ENCODE data around the gene BTN1A1.
"Not testable (repeated sequence)": the region's sequence is repeated elsewhere in the genome, so short reads cannot be mapped to it uniquely, and the experiment has no call there.

The BTN1A1 gene

DNA sequence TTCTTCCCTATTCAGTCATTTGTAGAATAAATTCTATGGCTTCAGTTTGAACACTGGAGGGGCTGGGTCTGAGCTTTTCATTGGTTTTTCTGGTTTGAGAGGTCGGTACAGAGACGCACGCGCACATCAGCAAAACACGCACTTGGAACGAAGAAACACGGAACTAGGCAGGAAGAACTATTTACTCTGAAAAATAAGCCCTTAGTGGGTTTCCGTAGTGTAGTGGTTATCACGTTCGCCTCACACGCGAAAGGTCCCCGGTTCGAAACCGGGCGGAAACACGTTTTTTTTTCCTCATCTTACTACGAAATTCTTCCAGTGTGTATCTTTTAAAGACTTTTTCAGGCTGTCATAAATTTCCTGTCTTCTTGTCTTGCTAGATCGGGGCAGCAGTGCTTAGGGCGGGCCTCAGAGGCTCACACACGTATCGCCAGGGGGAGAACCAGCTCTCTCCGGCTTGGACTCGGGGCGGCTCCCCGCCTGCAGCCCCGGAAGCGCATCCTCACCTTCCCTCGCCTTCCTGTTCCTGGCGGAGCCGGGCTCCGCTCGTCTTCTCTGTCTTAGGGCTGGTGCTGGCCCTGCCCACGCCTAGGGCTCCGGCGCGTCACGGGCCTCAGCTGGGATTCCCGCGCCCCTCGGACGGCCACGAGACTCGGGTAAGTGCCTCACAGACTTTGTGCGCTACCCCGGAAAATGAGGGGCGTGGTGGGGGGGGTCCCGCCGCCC is 37.9 kb downstream of the BTN1A1 start, which contains the start of gene HMGN4:
TSS of gene HMGN4 (plus strand) at position 521 of the 726 bp plus-strand sequence. CDS start 6,841 bp downstream, outside the sequence.
- DNase-seq = peak; percentile 89

DNA sequence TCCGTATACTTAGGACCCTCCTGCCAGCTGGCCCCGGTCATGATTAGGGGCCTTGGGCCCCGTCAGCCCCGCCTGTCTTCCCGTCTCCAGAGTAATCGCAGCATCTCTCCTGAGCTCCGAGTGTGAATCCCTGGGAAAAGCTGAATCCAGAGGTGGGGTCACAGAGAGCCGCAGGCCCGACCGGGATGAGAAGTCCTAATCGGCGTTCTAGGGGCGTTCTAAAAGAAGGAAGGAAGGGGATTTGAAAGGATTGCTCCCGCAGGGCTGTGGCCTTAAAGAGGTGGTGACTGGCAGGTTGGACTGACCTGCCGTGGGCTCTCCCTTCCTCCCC is 38.4 kb downstream of the BTN1A1 start:
- DNase-seq = no peak

DNA sequence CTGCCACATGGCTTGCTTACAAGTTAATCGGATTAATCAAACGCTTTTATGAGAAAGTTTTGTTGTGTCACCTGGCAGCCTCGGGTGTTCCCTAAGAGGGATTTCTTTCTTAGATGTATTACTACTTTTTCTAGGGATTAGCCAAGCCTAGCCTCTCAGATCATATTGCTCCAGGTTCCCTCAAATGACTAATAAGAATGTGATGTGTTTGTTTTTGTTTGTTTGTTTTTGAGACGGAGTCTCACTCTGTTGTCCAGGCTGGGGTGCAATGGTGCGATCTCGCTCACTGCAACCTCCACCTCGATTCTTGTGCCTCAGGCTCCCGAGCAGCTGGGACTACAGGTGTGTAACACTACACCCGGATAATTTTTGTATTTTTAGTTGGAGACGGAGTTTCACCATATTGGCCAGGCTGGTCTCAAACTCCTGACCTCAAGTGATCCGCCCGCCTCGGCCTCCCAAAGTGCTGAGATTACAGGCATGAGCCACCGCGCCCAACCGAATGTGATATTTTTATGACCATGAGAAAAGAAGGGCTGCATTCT is 39.0 kb downstream of the BTN1A1 start:
- no peak for DNase-seq

DNA sequence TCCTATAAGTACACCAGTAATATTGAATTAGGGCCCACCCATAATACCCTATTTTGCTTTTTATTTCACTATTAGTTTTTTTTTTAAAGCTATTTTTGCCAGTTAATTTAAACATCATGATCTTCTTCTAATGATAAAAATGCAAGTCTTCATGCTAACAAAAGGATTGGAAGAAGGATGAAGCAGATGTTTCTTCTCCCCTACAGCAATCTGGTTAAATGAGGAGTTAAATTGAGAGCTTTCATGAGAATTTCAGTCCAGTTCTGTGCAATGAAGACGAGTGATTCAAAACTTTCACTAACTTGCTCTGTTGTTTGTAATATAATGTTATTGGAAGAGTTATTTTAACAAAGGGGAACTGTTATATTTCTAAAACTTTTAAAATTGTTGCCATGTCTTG is 41.5 kb downstream of the BTN1A1 start:
- DNase-seq = no peak

DNA sequence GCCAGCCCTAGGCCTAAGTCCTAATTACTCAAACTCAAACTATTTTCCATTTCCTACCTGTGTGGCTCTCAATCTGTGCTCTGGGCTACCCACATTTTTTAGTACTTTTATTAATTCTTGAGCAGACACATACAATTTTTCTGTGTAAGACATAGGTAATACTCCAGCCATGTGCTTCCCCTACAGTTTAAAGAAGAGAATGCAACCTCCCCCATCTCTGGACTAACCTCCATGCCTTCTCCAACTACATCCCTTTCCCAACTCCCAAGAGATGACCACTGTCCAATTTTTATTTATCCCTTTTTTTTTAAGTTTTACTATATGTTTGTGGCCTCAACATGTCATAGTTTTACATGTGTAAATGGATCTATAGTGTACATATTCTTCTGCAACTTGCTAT is 43.9 kb downstream of the BTN1A1 start:
- DNase-seq = no peak

DNA sequence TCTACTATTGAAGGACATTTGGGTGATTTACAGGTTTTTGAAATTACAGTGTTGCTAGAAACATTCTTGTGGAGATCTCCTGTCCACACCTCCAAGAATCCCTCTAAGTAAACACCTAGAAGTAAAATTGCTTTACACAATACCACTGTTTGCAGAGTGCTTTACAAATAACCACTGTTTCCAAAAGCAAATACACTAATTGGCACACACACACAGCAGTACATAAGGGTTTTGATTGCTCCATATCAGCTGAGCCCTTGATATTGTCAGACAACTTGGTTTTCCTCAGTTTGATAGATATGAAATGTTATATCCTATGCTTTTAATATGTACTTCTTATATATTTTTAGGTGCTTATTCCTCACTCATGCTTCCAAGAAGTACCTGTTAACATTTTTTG is 44.4 kb downstream of the BTN1A1 start:
- no peak for DNase-seq

DNA sequence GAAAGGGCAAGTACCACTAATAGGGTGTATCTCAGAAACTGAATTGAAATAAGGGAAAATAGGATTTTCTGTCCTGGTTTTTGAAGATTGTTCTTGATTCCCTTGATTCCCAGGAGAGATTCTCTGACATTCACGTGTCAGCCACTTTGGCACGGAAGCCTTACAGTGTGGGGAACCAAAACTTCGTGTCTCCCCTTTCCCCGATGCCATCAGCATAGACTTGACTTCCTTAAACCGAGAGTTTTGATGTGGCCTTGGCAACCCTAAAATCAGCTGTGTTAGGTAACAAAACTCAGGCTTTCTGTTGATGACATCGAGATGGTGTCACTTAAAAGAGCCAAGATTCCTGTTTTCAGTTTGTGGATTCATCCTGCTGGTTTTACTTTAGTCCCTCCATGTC is 45.5 kb downstream of the BTN1A1 start:
- DNase-seq = no peak

DNA sequence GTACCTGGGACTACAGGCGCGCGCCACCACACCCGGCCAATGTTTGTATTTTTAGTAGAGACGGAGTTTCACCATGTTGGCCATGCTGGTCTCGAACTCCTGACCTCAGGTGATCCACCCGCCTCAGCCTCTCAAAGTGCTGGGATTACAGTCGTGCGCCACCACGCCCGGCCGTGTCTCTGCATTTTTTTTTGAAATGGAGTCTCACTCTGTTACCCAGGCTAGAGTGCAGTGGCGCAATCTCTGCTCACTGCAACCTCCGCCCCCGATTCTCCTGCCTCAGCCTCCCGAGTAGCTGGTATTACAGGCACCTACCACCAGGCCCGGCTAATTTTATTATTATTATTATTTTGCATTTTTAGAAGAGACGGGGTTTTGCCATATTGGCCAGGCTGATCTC is 47.3 kb downstream of the BTN1A1 start:
- not testable (repeated sequence) for DNase-seq

DNA sequence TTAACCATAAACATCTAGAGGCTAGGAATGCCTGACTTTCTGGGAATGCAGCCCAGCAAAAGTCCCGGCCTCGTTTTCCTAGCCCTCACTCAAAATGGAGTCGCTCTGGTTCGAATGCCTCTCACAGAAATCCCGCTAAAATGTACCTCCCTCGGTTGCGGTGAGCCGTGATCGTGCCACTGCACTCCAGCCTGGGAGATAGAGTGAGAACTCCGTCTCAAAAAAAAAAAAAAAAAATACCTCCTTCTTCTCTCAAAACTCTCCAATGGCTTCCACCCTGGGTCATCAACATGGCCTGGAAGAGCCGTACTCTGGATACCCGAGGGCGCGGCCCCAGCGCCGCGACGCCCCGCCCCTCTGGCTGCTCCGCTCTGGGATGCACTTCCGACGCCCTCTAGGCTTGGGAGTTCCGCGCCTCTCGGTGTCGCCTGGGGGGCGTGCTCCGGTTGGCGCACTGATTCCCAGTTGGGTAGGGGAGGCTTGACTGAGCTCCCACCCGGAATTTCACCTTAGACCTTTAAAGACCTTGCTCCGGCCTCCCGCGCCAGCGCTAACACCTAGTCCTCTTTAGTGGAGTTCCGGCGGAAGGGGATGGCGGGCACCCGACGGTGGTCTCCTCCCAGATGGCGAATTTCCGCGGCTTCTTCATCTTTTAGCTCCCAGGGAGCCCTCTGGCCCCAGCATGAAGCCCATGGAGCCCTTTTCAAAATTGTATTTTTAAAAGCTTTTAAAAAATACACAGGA is 50.3 kb downstream of the BTN1A1 start:
- DNase-seq = peak; percentile 72

DNA sequence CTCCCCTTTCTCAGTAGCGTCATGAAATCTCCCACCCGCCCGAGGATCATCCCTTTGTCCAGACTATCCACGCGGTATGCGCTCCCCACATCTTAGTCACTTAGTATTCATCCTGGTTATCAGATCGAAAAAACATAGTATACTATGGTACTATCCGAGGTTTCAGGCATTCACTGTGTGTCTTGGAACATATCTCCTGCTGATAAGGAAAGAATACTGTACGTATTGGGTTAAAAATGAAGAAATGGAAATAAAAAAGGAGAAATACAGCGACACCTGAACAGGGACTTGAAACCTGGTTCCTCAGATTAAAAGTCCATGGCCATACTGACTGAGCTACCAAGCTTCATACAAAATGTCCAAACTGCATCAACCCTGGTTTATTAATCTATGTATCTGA is 52.1 kb downstream of the BTN1A1 start:
- DNase-seq = no peak

DNA sequence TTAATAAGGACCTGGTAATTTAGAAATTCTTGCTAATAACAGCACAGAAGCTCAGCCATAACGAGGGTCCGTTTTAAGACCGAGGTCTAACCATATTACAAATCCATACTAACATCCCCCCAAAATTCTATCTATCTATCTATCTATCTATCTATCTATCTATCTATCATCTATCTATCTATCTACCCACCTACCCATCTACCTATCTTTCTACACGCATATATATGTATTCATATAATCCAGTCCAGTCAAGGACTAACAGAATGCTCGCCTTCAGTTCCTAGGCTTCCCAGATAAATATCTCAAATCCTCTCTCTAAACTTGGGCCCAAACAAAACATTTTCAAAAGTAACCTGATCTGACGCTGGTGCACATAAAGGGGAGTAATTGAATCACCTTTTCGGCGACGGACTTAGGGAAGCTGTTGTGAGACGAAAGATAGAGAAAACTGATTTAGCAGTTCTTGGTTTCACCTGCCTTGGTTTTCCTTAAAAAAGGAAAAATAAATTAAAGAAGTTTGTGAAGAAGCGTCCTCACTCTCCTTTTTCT is 52.6 kb downstream of the BTN1A1 start:
- DNase-seq = no peak

DNA sequence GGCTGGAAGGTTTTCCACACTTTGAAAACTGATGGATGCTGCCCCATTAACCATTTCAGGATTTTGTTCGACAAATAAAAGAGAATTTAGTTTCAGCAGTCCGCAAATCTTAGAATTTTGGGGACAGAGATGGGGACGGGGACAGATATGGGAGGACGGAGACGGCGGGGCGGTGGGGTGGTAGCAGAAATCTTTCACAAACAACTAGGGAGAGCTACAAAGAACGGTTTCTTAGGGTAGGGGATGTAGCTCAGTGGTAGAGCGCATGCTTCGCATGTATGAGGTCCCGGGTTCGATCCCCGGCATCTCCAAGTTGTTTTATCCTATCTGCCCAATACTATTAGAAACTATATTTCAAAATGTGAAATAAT is 53.1 kb downstream of the BTN1A1 start:
- peak; percentile 88 for DNase-seq

DNA sequence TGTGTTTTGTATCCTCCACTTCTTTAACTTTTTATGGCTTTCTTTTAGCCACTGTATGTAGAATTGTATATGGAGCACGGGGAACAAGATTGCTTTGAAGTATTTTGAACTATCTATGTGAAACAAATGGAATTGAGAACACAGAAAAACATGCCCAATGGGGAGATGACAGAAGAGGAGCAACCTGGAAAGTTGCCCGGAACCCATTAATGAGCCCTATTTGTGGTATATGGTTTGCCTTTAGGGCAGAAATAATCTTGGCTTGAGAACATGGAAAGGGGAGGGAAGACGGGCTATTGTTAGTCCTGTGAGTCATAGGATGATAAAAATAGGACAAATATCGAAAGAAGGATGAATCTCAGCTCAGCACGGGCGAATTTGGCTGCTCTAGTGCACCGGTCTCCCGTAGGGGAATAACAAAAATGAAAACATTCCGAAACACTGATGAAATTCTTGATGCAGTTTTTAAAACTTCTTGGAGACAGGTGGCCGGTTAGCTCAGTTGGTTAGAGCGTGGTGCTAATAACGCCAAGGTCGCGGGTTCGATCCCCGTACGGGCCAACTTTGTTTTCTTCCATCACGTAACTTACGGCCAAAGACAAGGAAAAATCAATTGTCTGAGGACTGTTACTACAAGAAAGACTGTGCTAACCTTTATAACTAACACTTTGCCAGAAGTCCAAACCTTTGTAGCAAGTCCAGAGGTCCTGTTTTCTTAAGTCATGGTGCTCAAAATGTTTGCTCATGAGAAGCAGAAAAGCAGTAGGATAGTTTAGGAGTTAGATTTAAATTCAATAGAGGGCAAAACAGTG is 53.7 kb downstream of the BTN1A1 start:
- DNase-seq = peak; percentile 88

DNA sequence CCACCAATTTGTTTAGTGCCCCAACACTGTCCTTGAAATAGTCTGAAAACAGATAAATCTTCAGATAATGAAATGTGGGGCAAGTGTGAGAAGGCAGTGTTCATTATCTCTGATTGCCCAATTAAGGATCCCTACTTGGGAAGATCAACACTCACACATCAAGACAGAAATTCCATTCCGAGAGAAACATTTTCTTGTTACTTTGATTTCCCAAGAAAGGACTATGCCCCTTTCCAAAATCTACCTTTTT is 54.3 kb downstream of the BTN1A1 start:
- no peak for DNase-seq

DNA sequence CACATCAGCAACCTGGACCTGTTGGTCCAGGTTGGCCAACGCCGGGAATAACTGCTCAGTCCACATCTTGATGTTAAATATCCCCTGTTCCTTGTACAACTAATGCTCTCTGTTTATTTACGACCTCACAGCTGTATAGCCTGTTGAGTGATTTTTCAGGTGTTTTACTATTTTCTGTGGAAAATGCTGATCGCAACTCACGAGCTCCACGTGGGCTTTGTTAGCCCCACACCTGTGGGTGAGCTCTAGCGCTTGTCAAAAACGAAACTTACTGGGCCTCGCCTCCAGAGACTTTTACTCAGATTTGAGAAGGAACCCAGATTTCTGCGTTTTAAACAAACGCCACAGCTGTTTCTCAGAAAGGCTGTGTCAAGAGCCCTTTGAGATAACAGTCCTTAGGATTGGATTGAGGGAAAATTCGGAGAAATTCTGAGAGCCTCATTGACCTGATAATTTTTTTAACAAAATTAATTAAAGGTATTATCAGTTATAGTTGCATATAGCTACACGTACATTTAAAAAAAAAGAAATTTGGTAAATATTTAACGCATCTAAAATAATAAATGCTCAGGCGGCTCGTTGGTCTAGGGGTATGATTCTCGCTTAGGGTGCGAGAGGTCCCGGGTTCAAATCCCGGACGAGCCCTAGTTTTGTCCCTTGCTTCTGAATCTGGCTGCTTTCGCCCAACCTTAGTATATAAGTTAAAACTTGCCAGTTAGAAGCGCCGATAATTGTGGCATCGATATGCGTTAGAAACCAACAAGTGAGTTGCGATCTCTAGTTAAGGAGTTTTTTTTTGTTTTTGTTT is 54.8 kb downstream of the BTN1A1 start:
- DNase-seq = peak; percentile 86

DNA sequence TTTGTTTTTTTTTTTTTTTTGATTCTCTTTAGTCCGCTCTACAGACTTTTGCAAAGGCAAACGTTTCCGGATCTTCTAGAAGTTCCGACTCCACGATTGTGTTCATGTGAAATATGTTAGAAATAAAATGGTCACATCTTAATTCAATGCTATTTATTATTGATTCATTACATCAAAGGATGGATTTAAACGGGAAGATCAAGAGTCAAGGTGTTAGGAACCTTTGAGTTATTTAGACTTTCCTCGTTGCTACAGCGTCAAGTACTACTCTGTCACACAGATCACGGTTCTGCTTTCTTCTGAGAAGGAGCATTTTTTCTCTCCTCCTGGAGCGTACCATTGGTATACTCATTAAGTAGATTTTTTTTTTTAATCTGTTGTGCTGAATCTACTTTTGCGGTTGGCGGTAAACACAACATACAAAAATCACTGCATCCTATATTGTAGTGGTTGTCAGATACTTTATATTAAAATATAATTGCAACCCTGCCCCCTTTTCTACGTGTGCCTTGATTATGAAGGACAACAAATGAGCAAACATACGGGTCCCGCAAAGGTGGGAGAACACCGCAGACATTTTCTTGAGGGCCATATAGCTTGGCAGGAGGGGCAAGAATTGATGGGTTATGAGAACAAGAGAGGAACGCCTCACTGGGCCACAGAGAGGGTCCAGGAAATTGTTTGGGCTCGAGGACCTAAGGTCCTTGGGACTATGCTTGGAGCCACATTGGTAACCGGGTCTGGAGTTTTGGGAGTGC is 55.6 kb downstream of the BTN1A1 start:
- DNase-seq = no peak

DNA sequence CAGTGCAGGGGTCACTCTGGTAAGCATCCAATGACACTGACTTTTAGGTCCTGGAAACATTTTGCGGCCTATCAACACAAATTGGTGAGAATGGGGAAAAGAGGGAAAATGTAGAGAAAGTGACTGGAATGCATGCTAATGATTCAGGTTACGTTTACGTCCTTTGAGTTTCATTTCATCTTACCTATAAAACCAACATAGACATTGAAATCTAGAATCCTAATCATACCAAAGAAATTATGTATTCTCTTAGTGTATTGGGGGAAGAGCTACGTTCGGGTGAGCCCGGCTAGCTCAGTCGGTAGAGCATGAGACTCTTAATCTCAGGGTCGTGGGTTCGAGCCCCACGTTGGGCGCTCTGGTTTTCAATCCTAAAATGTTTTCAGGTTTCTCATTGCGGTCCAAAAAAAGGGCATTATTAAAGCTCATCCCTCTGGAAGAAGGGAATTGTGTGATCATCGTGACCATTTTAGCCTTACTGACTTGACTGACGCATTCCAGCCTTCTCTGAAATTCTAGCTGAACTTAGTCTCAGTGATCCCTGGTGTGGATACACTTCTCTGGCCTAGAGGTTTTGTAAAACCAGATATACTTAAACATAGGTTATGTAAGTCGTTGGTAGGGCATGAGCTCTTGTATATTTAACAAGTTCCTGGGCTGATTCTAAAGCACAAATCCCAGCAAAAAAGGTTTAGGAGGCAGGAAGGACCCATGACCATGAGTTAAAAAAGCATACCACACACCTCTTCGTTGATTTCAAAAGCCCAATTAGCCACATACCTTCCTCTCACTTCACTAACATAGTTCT is 56.4 kb downstream of the BTN1A1 start:
- peak; percentile 87 for DNase-seq
